BJ (cell line): Measurements from ENCODE around the gene B9D2. TPM values are rescaled to one million over a fixed set of nuclear protein-coding genes. Genes with fewer than 3 reads are reported as not detected.

Experiments
- CTCF ChIA-PET: fragments of 350-600 bp; formaldehyde crosslinking; extraction: SDS; loops from one replicate; lab custom pipeline; 2021; ENCODE audit warnings: antibody characterized with exemption, inconsistent platforms; lab: Yijun Ruan, JAX
- POLR2A ChIA-PET: fragments of 300-600 bp; sonication (Branson Sonifier 250); formaldehyde crosslinking; extraction: SDS; loops from one replicate; lab custom pipeline; 2021; ENCODE audit warnings: antibody characterized with exemption; lab: Charles Lee
- DNase-seq: peaks from one replicate; pipeline ENCODE4 v3.0.0-alpha.2; 2011; ENCODE audit warnings: low read depth
- H3K27me3 ChIP-seq: 2 replicates; pipeline ENCODE4 v1.6.0; 2011; ENCODE audit warnings: low read length; ENCODE audit not compliant: control insufficient read depth, insufficient read depth
- H3K36me3 ChIP-seq: 2 replicates; pipeline ENCODE4 v1.5.1; 2011; ENCODE audit warnings: low read length; ENCODE audit not compliant: control insufficient read depth, insufficient read depth
- H3K4me3 ChIP-seq: 2 replicates; pipeline ENCODE4 v1.5.1; 2011; ENCODE audit warnings: low read depth, mild to moderate bottlenecking, control low read depth, low read length
- polyA plus RNA-seq: library from polyadenylated mRNA; depleted of rRNA; stranded (reverse); fragments of >200 nt; gene quantifications from 2 replicates; pipeline ENCODE4 v1.2.3, GENCODE V29; 2011
- TF ChIP-seq, protein P1 (sequence below): IDR thresholded peaks from 2 replicates; pipeline ENCODE4 v1.5.1; 2011; ENCODE audit warnings: low read depth, mild to moderate bottlenecking, control low read depth, inconsistent platforms, low read length, moderate library complexity; ENCODE audit not compliant: insufficient read depth

Gene B9D2
- polyA plus RNA-seq, 1 experiment, result 10.9 TPM

DNA sequence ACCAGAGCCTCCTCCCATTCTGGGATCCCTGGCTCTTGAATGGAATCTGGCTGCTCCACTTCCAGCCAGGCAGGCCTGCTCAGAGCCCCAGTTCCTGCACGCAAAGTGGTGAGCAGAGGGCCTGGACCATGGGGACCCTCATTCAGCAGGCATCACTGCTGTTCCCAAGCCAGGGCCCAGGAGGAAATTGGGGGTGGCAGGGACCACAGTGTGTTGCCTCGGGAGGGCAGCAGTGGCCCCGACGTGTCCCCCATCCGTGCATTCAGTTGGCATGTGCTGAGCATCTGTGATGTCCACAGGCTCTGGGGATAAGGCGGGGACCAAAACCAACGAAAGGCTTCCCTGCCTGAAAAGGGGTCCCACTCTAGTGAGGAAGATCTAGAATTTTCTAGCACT is 42.7 kb downstream of the B9D2 start:
- CTCF ChIA-PET, result interaction anchor here (0.6 to 5.2 kb wide), 13 partner anchors 11 to 110 kb away, joined by 3 to 69 read pairs (median 4); partner anchors contain the start of genes B9D2, CCDC97 and TGFB1
- TF ChIP-seq, protein P1, sequence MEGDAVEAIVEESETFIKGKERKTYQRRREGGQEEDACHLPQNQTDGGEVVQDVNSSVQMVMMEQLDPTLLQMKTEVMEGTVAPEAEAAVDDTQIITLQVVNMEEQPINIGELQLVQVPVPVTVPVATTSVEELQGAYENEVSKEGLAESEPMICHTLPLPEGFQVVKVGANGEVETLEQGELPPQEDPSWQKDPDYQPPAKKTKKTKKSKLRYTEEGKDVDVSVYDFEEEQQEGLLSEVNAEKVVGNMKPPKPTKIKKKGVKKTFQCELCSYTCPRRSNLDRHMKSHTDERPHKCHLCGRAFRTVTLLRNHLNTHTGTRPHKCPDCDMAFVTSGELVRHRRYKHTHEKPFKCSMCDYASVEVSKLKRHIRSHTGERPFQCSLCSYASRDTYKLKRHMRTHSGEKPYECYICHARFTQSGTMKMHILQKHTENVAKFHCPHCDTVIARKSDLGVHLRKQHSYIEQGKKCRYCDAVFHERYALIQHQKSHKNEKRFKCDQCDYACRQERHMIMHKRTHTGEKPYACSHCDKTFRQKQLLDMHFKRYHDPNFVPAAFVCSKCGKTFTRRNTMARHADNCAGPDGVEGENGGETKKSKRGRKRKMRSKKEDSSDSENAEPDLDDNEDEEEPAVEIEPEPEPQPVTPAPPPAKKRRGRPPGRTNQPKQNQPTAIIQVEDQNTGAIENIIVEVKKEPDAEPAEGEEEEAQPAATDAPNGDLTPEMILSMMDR, result no peak
- Histone ChIP-seq H3K4me3 (no peak overlapping the region), H3K27me3 (no peaks in the 10 kb centered on the region), H3K36me3 (peaks cover 27% of the 10 kb centered on the region)
- DNase-seq, result no peak
- POLR2A ChIA-PET, result no interaction called here

DNA sequence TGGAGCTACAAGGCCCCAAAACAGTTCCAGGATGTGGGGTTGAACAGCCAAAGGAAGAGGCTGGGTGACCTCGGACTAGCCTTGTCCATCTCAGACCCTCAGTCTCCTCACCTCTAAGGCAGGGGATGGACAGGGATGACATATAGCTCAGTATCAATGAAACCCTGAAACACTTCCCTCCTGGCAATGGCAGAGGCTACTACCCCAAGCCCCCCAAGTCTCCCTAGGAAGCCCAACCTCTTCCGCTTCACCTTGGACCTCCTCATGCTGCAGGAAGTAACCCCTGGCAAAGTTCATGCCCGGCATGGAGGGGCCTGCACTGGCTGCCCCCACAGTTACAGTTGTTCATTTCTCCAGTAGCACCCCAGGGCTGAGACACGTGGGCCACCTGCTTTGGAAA is 43.4 kb downstream of the B9D2 start:
- ChIA-PET POLR2A (no interaction called here), CTCF (interaction anchor here (1.0 to 5.0 kb wide), 4 partner anchors 12 to 112 kb away, joined by 3 to 31 read pairs (median 6); no protein-coding TSS in a partner anchor)
- Histone ChIP-seq H3K4me3 (no peak overlapping the region), H3K27me3 (no peaks in the 10 kb centered on the region), H3K36me3 (peaks cover 28% of the 10 kb centered on the region)
- TF ChIP-seq, protein P1, result no peak
- no peak for DNase-seq

DNA sequence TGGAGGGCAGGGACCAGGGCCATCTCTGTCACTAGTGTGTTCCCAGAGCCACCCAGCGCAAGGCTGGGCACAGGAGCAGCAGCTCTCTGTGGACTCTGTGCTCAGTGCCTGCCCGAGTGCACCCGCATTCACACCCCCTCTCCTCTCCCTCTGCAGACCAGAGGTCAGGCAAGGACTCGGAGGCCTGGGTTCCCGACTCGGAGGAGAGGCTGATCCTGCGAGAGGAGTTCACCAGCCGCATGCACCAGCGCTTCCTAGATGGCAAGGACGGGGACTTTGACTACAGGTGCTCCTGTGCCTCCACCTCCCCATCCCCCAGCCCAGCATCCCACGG is 43.8 kb downstream of the B9D2 start:
- TF ChIP-seq, protein P1, result no peak
- CTCF ChIA-PET, result interaction anchor here (1.0 to 5.0 kb wide), 2 partner anchors 12 to 113 kb away, joined by 3 to 31 read pairs; no protein-coding TSS in a partner anchor
- Histone ChIP-seq H3K36me3 (peaks cover 28% of the 10 kb centered on the region), H3K4me3 (no peak overlapping the region), H3K27me3 (no peaks in the 10 kb centered on the region)
- DNase-seq, result no peak
- POLR2A ChIA-PET, result no interaction called here

DNA sequence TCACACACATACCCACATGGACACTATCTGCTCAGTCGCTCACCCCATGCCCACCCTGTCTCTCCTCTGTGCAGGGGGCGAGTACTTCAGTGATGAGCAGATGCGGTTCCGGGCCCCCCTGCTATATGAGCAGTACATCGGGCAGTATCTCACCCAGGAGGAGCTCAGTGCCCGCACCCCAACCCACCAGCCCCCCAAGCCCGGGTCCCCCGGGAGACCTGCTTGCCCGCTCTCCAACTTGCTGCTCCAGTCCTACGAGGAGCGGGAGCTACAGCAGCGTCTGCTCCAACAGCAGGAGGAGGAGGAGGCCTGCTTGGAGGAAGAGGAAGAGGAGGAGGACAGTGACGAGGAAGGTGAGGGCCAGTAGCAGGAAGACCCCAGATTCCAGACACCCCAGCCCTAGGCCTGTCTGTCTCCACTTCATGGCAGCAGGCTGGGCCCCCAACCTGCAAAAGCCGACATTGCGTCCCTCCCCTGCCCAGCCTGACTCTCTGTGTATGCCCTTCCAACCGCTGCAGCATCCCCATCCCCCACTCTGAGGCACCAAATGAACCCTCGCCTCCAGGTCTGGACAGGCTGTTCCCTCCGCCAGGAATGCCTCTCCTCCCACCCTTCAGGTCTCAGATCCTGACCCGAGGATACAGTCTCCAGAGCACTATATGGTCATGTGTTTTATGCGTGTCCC is 44.3 kb downstream of the B9D2 start:
- CTCF ChIA-PET, result interaction anchor here (1.0 to 5.0 kb wide), 3 partner anchors 11 to 113 kb away, joined by 3 to 31 read pairs (median 3); no protein-coding TSS in a partner anchor
- H3K36me3 ChIP-seq, result peaks cover 28% of the 10 kb centered on the region
- TF ChIP-seq, protein P1, result no peak
- no peak overlapping the region for H3K4me3 ChIP-seq
- no peak for DNase-seq
- POLR2A ChIA-PET, result no interaction called here
- H3K27me3 ChIP-seq, result no peaks in the 10 kb centered on the region

DNA sequence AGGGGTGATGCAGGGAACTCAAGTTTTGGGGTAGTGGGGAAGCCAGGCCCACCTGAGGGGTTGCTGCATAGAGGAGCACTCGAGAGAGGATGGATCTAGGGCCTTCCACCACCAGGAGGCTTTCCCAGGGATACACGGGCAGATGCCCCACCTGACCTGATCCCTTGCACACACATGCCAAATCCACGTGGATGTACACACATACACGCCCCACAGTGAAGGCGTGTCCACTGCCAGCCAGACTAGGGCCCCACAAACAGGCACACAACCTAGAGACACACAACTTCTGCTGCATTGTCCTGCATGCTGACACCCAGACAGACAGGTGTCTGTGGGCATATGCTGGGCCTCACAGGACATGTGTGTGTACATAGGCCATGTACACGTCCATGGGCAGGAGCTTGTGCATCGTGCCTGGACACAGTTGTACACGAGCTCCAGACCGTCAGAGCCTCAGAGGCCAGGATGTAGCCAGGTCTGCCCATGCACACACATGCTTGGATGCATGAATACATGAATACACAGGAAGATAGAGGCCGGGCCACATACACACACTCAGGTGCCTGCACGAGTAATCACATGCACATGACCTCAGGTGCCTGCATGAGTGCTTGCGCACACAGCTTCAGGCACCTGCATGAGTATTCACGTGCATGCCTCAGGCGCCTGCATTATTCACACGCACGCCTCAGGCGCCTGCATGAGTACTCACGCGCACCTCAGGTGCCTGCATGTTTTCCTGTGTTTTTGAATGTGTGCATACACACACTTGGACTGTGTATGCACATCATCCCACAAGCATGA is 45.1 kb downstream of the B9D2 start:
- peaks cover 28% of the 10 kb centered on the region for H3K36me3 ChIP-seq
- POLR2A ChIA-PET, result no interaction called here

More for the DNA sequence above, 45.1 kb downstream of the B9D2 start:
- CTCF ChIA-PET, result interaction anchor here (0.8 to 1.3 kb wide), 3 partner anchors 10 to 113 kb away, joined by 3 read pairs; no protein-coding TSS in a partner anchor
- TF ChIP-seq, protein P1, result no peak
- H3K4me3 ChIP-seq, result no peak overlapping the region
- H3K27me3 ChIP-seq, result no peaks in the 10 kb centered on the region
- no peak for DNase-seq
